Upper lobe of left lung (tissue), 6 donors: Measurements from ENCODE around the gene MYCBPAP. TPM values are rescaled to one million over a fixed set of nuclear protein-coding genes. Genes with fewer than 3 reads are reported as not detected.
A peak's percentile ranks its signal among the peaks of the same experiment; 100 is the strongest.

Experiments used
- ATAC-seq, 2 donors: fragments of 200-7000 bp; cut with Tn5 transposase; one replicate each; pipeline ENCODE4 v1.9.1; 2022; ENCODE audit warnings: mild to moderate bottlenecking in 2 of 2, moderate library complexity in 2 of 2; ENCODE audit not compliant: low FRiP score in 2 of 2
- DNase-seq, 2 donors: peaks; one replicate each; pipeline ENCODE4 v3.0.0-alpha.2; 2019 to 2020
- H3K27ac ChIP-seq, 4 donors: fragments of 200-600 bp; sonication (generic); one replicate each; pipeline ENCODE4 v1.5.1; 2016 to 2019
- H3K27me3 ChIP-seq, 4 donors: fragments of 200-600 bp; sonication (generic); one replicate each; pipeline ENCODE4 v1.5.1; 2017 to 2019
- H3K36me3 ChIP-seq, 4 donors: fragments of 200-600 bp; sonication (generic); one replicate each; pipeline ENCODE4 v1.5.1; 2016 to 2019
- H3K4me1 ChIP-seq, 4 donors: fragments of 200-600 bp; sonication (generic); one replicate each; pipeline ENCODE4 v1.5.1; 2018 to 2019
- H3K4me3 ChIP-seq, 4 donors: fragments of 200-600 bp; sonication (generic); one replicate each; pipeline ENCODE4 v1.5.1; 2017 to 2019; ENCODE audit warnings: mild to moderate bottlenecking in 2 of 4, moderate library complexity in 1 of 4
- H3K9me3 ChIP-seq, 4 donors: fragments of 200-600 bp; sonication (generic); one replicate each; pipeline ENCODE4 v1.5.1; 2018 to 2019
- CTCF ChIP-seq, 6 experiments: fragments of 450-650 bp in 4 of 6; fragments of 200-600 bp in 2 of 6; sonication (generic) in 2 of 6; IDR thresholded peaks; one replicate each; pipeline ENCODE4 v1.5.1; 2016 to 2019; ENCODE audit warnings: antibody characterized with exemption in 6 of 6
- EP300 ChIP-seq, 4 donors: sonication (generic); formaldehyde crosslinking; IDR thresholded peaks; one replicate each; pipeline ENCODE4 v1.5.1; 2017; ENCODE audit warnings: antibody characterized with exemption in 4 of 4, control low read depth in 2 of 4
- POLR2A ChIP-seq, 4 donors: fragments of 450-650 bp; IDR thresholded peaks; one replicate each; pipeline ENCODE4 v1.5.1; 2016 to 2017; ENCODE audit warnings: antibody characterized with exemption in 4 of 4, mild to moderate bottlenecking in 2 of 4
- POLR2AphosphoS5 ChIP-seq, 2 donors: sonication (generic); formaldehyde crosslinking; IDR thresholded peaks; one replicate each; pipeline ENCODE4 v1.5.1; 2017; ENCODE audit warnings: antibody characterized with exemption in 2 of 2
- WGBS, 2 donors: methylation state at CpG; one replicate each; pipeline ENCODE4 v1.1.5; 2017 to 2018; 5-methylcytosine and 5-hydroxymethylcytosine counted together
- total RNA-seq, 6 donors: library from RNA; depleted of rRNA in 4 of 6; stranded (reverse); fragments of >200 nt in 4 of 6; gene quantifications; one replicate each; pipeline versions ENCODE4 v1.1.0 to v1.2.1, GENCODE V29; 2016 to 2021
- donor health status: DM: no; HTN: no; CAD: no; lungs with moderate emphysema.
- donor health status: DM: no; HTN: yes; CAD: no; lungs with severe emphysema.

The MYCBPAP gene
- total RNA-seq, 6 donors from 2014 or later, result 1.0 to 14.7 (median 4.2) TPM

GRCh38 chr17:50480854-50481490, 27.3 kb upstream of the MYCBPAP start:
- Histone ChIP-seq H3K9me3 (no peaks in the 10 kb centered on the region), H3K4me3 (no peak overlapping the region), H3K27me3 (no peaks in the 10 kb centered on the region), H3K36me3 (peaks cover 3 to 35% (median 26%) of the 10 kb centered on the region in 4 donors), H3K27ac (peak overlapping the region in 1 of 4 donors; percentile 7), H3K4me1 (peaks cover 16 to 36% (median 22%) of the 10 kb centered on the region in 4 donors)
- DNase-seq, result no peak
- 86 to 95% methylated on average over 2 of the region's 2 CpGs for WGBS, 2 donors
- ATAC-seq, result no peak
- TF ChIP-seq CTCF (IDR thresholded peaks at IDR 0.05) (no peak), EP300 (IDR thresholded peaks at IDR 0.05) (no peak), POLR2AphosphoS5 (IDR thresholded peaks at IDR 0.05) (no peak), POLR2A (IDR thresholded peaks at IDR 0.05) (no peak)

GRCh38 chr17:50481648-50482047, 26.6 kb upstream of the MYCBPAP start:
- peaks cover 3 to 41% (median 26%) of the 10 kb centered on the region in 4 donors for H3K36me3 ChIP-seq
- H3K9me3 ChIP-seq, result no peaks in the 10 kb centered on the region
- 90 to 92% methylated on average over 4 of the region's 4 CpGs for WGBS, 2 donors
- no peak for ATAC-seq
- peak overlapping the region in 1 of 4 donors; percentile 7 for H3K27ac ChIP-seq
- peaks cover 16 to 36% (median 22%) of the 10 kb centered on the region in 4 donors for H3K4me1 ChIP-seq
- no peak for TF ChIP-seq CTCF (IDR thresholded peaks at IDR 0.05)
- TF ChIP-seq EP300 (IDR thresholded peaks at IDR 0.05), result no peak
- TF ChIP-seq POLR2A (IDR thresholded peaks at IDR 0.05), result no peak
- no peak for TF ChIP-seq POLR2AphosphoS5 (IDR thresholded peaks at IDR 0.05)
- no peak for DNase-seq
- no peaks in the 10 kb centered on the region for H3K27me3 ChIP-seq
- no peak overlapping the region for H3K4me3 ChIP-seq

- peaks cover 16 to 36% (median 22%) of the 10 kb centered on the region in 4 donors for H3K4me1 ChIP-seq
- H3K36me3 ChIP-seq, result peaks cover 3 to 46% (median 26%) of the 10 kb centered on the region in 4 donors
- 92 to 94% methylated on average over 14 to 15 of the region's 23 CpGs for WGBS, 2 donors
- no peaks in the 10 kb centered on the region for H3K9me3 ChIP-seq
- peak overlapping the region in 3 of 4 donors; percentile 14 to 73 (median 18) for H3K27ac ChIP-seq
- TF ChIP-seq EP300 (IDR thresholded peaks at IDR 0.05), result no peak
- TF ChIP-seq POLR2A (IDR thresholded peaks at IDR 0.05), result no peak
- no peak for TF ChIP-seq POLR2AphosphoS5 (IDR thresholded peaks at IDR 0.05)
- TF ChIP-seq CTCF (IDR thresholded peaks at IDR 0.05), result no peak
- H3K4me3 ChIP-seq, result no peak overlapping the region
- H3K27me3 ChIP-seq, result no peaks in the 10 kb centered on the region
- no peak for ATAC-seq
- DNase-seq, result peak in 1 of 2 donors; percentile 78
Measured at GRCh38 chr17:50482110-50482509, 26.1 kb upstream of the MYCBPAP start.

- Histone ChIP-seq H3K4me3 (no peak overlapping the region), H3K9me3 (no peaks in the 10 kb centered on the region), H3K36me3 (peaks cover 3 to 49% (median 26%) of the 10 kb centered on the region in 4 donors), H3K27ac (peak overlapping the region; percentile 29 to 73 (median 40)), H3K4me1 (peaks cover 16 to 36% (median 22%) of the 10 kb centered on the region in 4 donors), H3K27me3 (no peaks in the 10 kb centered on the region)
- WGBS, 2 donors, result 13 to 19% methylated on average over 7 of the region's 7 CpGs
- peak; percentile 71 to 84 for TF ChIP-seq POLR2AphosphoS5 (IDR thresholded peaks at IDR 0.05)
- TF ChIP-seq POLR2A (IDR thresholded peaks at IDR 0.05), result no peak
- peak in 1 of 4 donors; percentile 91 for TF ChIP-seq EP300 (IDR thresholded peaks at IDR 0.05)
- TF ChIP-seq CTCF (IDR thresholded peaks at IDR 0.05), result peak; percentile 80 to 94 (median 88)
- DNase-seq (peak in 1 of 2 donors; percentile 97), ATAC-seq (peak; percentile 83 to 87)
Measured at GRCh38 chr17:50482516-50482915, 25.7 kb upstream of the MYCBPAP start.
